H9 (cell line): ENCODE results near the gene MRAP. TPM values are rescaled to one million over a fixed set of nuclear protein-coding genes. Genes with fewer than 3 reads are reported as not detected.

Experiments
- DNase-seq: peaks from one replicate; pipeline ENCODE4 v3.0.0-alpha.2; 2017
- H2AFZ ChIP-seq: one replicate; pipeline ENCODE4 v1.6.1; 2013; ENCODE audit warnings: mild to moderate bottlenecking, low read length, control low read depth, moderate library complexity
- H2AK5ac ChIP-seq: 2 replicates; pipeline ENCODE4 v1.6.1; 2013; ENCODE audit warnings: low read length, control low read depth, mixed read lengths; ENCODE audit not compliant: insufficient read length
- H2BK120ac ChIP-seq: one replicate; pipeline ENCODE4 v1.6.1; 2013; ENCODE audit warnings: low read depth, mild to moderate bottlenecking, low read length, control low read depth, inconsistent platforms; ENCODE audit not compliant: poor library complexity, severe bottlenecking
- H2BK12ac ChIP-seq: 2 replicates; pipeline ENCODE4 v1.6.1; 2013; ENCODE audit warnings: low read length, control low read depth, mixed read lengths, low read depth; ENCODE audit not compliant: insufficient read length
- H2BK15ac ChIP-seq: 2 replicates; pipeline ENCODE4 v1.6.1; 2013; ENCODE audit warnings: low read depth, low read length, control low read depth
- H2BK20ac ChIP-seq: one replicate; pipeline ENCODE4 v1.6.1; 2013; ENCODE audit warnings: low read depth, mild to moderate bottlenecking, low read length, control low read depth, inconsistent platforms; ENCODE audit not compliant: poor library complexity, severe bottlenecking
- H2BK5ac ChIP-seq: 2 replicates; pipeline ENCODE4 v1.6.1; 2013; ENCODE audit warnings: low read length, control low read depth, mixed read lengths; ENCODE audit not compliant: insufficient read length
- H3K14ac ChIP-seq: 2 replicates; pipeline ENCODE4 v1.6.1; 2013; ENCODE audit warnings: low read length, control low read depth; ENCODE audit not compliant: insufficient read depth
- H3K18ac ChIP-seq: 2 replicates; pipeline ENCODE4 v1.6.1; 2013; ENCODE audit warnings: low read depth, mild to moderate bottlenecking, mixed read lengths, low read length, control low read depth; ENCODE audit not compliant: insufficient read length
- H3K23ac ChIP-seq: 2 replicates; pipeline ENCODE4 v1.6.1; 2013; ENCODE audit warnings: low read length, control low read depth, mixed read lengths, low read depth; ENCODE audit not compliant: insufficient read length
- H3K23me2 ChIP-seq: 2 replicates; pipeline ENCODE4 v1.6.1; 2013; ENCODE audit warnings: low read depth, mild to moderate bottlenecking, mixed read lengths, low read length, control low read depth; ENCODE audit not compliant: insufficient read length, poor library complexity, severe bottlenecking
- H3K27ac ChIP-seq: 2 replicates; pipeline ENCODE4 v1.5.1; 2013; ENCODE audit warnings: low read length, control low read depth, mixed read lengths, low read depth; ENCODE audit not compliant: insufficient read length
- H3K27me3 ChIP-seq: 2 replicates; pipeline ENCODE4 v1.6.1; 2013; ENCODE audit warnings: low read length, control low read depth, inconsistent platforms; ENCODE audit not compliant: insufficient read depth
- H3K4ac ChIP-seq: 2 replicates; pipeline ENCODE4 v1.6.1; 2013; ENCODE audit warnings: low read depth, mild to moderate bottlenecking, control low read depth, inconsistent platforms, low read length, moderate library complexity
- H3K4me1 ChIP-seq: 2 replicates; pipeline ENCODE4 v1.6.1; 2013; ENCODE audit warnings: low read length, control low read depth, inconsistent platforms; ENCODE audit not compliant: insufficient read depth
- H3K4me2 ChIP-seq: 2 replicates; pipeline ENCODE4 v1.6.1; 2013; ENCODE audit warnings: low read length, control low read depth, mixed read lengths; ENCODE audit not compliant: insufficient read length, insufficient read depth
- H3K56ac ChIP-seq: 2 replicates; pipeline ENCODE4 v1.6.1; 2013; ENCODE audit warnings: low read depth, mild to moderate bottlenecking, mixed read lengths, low read length, control low read depth; ENCODE audit not compliant: insufficient read length
- H3K79me1 ChIP-seq: 2 replicates; pipeline ENCODE4 v1.6.1; 2013; ENCODE audit warnings: low read depth, mild to moderate bottlenecking, moderate library complexity, low read length, control low read depth, inconsistent platforms; ENCODE audit not compliant: insufficient read depth, poor library complexity, severe bottlenecking
- H3K79me2 ChIP-seq: 2 replicates; pipeline ENCODE4 v1.6.1; 2013; ENCODE audit warnings: low read length, control low read depth, inconsistent platforms; ENCODE audit not compliant: insufficient read depth
- H3K9ac ChIP-seq: 2 replicates; pipeline ENCODE4 v1.6.1; 2013; ENCODE audit warnings: low read length, control low read depth, mixed read lengths; ENCODE audit not compliant: insufficient read length; ENCODE audit errors: extremely low read depth
- H3K9me3 ChIP-seq: one replicate; pipeline ENCODE4 v1.6.1; 2013; ENCODE audit warnings: low read depth, low read length, inconsistent platforms; ENCODE audit not compliant: control insufficient read depth
- H3T11ph ChIP-seq: one replicate; pipeline ENCODE4 v1.6.1; 2013; ENCODE audit warnings: mild to moderate bottlenecking, low read length, control low read depth, inconsistent platforms
- H4K20me1 ChIP-seq: one replicate; pipeline ENCODE4 v1.6.1; 2013; ENCODE audit not compliant: control insufficient read depth, insufficient read length, insufficient read depth
- H4K5ac ChIP-seq: 2 replicates; pipeline ENCODE4 v1.6.1; 2013; ENCODE audit warnings: low read depth, mild to moderate bottlenecking, mixed read lengths, low read length, control low read depth; ENCODE audit not compliant: insufficient read length
- H4K8ac ChIP-seq: replicated peaks from 2 replicates; pipeline ENCODE4 v1.6.1; 2013; ENCODE audit warnings: low read length, control low read depth, mixed read lengths, low read depth; ENCODE audit not compliant: insufficient read length
- H4K91ac ChIP-seq: 2 replicates; pipeline ENCODE4 v1.6.1; 2013; ENCODE audit warnings: low read depth, mild to moderate bottlenecking, moderate library complexity, mixed read lengths, low read length, control low read depth; ENCODE audit not compliant: insufficient read length
- H3K27ac Mint-ChIP-seq, 3 experiments: 2 replicates in 2 of 3; 3 replicates in 1 of 3; pipeline ENCODE4 v1.8.0; 2020 to 2021; ENCODE audit warnings: mixed read lengths in 3 of 3, mild to moderate bottlenecking in 1 of 3, moderate library complexity in 1 of 3
- H3K27me3 Mint-ChIP-seq: 2 replicates; pipeline ENCODE4 v1.8.0; 2021; ENCODE audit warnings: low read depth, mild to moderate bottlenecking, moderate library complexity, mixed read lengths
- H3K36me3 Mint-ChIP-seq, 3 experiments: 2 replicates in 2 of 3; 3 replicates in 1 of 3; pipeline ENCODE4 v1.8.0; 2020 to 2021; ENCODE audit warnings: low read depth in 3 of 3, mixed read lengths in 3 of 3; ENCODE audit not compliant: insufficient read depth in 1 of 3
- H3K4me1 Mint-ChIP-seq, 2 experiments: 2 replicates each; pipeline ENCODE4 v1.8.0; 2020; ENCODE audit warnings: mixed read lengths in 2 of 2
- H3K4me3 Mint-ChIP-seq, 2 experiments: 2 replicates in 1 of 2; 3 replicates in 1 of 2; pipeline ENCODE4 v1.8.0; 2020 to 2021; ENCODE audit warnings: mild to moderate bottlenecking in 2 of 2, mixed read lengths in 2 of 2, moderate library complexity in 1 of 2
- H3K9me3 Mint-ChIP-seq, 2 experiments: 2 replicates in 1 of 2; 3 replicates in 1 of 2; pipeline ENCODE4 v1.8.0; 2020; ENCODE audit warnings: mild to moderate bottlenecking in 2 of 2, mixed read lengths in 2 of 2, moderate library complexity in 1 of 2
- CTCF ChIP-seq: fragments of 200-600 bp; sonication (generic); conservative IDR thresholded peaks from 3 replicates; pipeline ENCODE4 v1.8.0; 2021; ENCODE audit warnings: antibody characterized with exemption, mild to moderate bottlenecking
- WGBS: extraction: QIAGEN DNeasy Blood & Tissue Kit; methylation state at CpG from one replicate; pipeline ENCODE4 v1.1.7; 2013; ENCODE audit warnings: missing lambda C conversion rate, low lambda C conversion rate, mixed read lengths; ENCODE audit not compliant: insufficient read length; ENCODE audit errors: extremely low coverage; 5-methylcytosine and 5-hydroxymethylcytosine counted together
- total RNA-seq: library from RNA; stranded (reverse); gene quantifications from 2 replicates; pipeline ENCODE4 v1.2.1, GENCODE V29; 2021

MRAP gene
- total RNA-seq, 1 experiment from 2014 or later: not detected

GRCh38 chr21:32282992-32283391, 15.7 kb upstream of the MRAP start:
- Mint-ChIP-seq H3K4me1 (peaks cover 8 to 11% of the 10 kb centered on the region in 2 experiments; a peak in 3 of 4 replicates), H3K36me3 (peaks cover 0 to 2% (median 0%) of the 10 kb centered on the region in 3 experiments; a peak in 1 of 7 replicates), H3K27ac (peak overlapping the region in 1 of 3 experiments; percentile 12; a peak in 1 of 7 replicates), H3K9me3 (peaks cover 0 to 7% of the 10 kb centered on the region in 2 experiments; a peak in 2 of 5 replicates), H3K4me3 (no peak overlapping the region), H3K27me3 (no peaks in the 10 kb centered on the region; the same call in 1 of the 2 replicates)
- Histone ChIP-seq H3K27me3 (no peaks in the 10 kb centered on the region), H4K91ac (no peak overlapping the region), H3K18ac (no peak overlapping the region), H3K23ac (no peak overlapping the region), H3K79me1 (no peaks in the 10 kb centered on the region), H2BK5ac (no peak overlapping the region), H2AK5ac (no peak overlapping the region), H3T11ph (no peak overlapping the region), H3K79me2 (peaks cover 2% of the 10 kb centered on the region; the same call in 1 of the 2 replicates), H4K20me1 (no peaks in the 10 kb centered on the region), H3K27ac (no peak overlapping the region), H2BK12ac (no peak overlapping the region), H3K9ac (no peak overlapping the region), H2AFZ (no peak overlapping the region), H3K23me2 (peaks cover 10% of the 10 kb centered on the region), H3K14ac (no peak overlapping the region), H2BK20ac (no peak overlapping the region), H2BK120ac (no peak overlapping the region), H3K4me1 (no peaks in the 10 kb centered on the region), H3K9me3 (no peaks in the 10 kb centered on the region), H3K4me2 (no peak overlapping the region), H4K8ac (no peak overlapping the region), H2BK15ac (no peak overlapping the region), H3K56ac (no peak overlapping the region), H4K5ac (no peak overlapping the region), H3K4ac (no peak overlapping the region)
- WGBS: no CpG with 5 or more reads among the region's 6 CpGs
- no peak for TF ChIP-seq CTCF
- no peak for DNase-seq
